A375 (cell line): ENCODE results near the gene PQBP1. TPM values are rescaled to one million over a fixed set of nuclear protein-coding genes. Genes with fewer than 3 reads are reported as not detected.

Source experiments
- total RNA-seq: library from RNA; depleted of rRNA; stranded (reverse); fragments of >200 nt; shearing (Covaris generic); gene quantifications from 2 replicates; pipeline ENCODE4 v1.2.3, GENCODE V29; 2014; rRNA removed

PQBP1 gene
- 169 and 185 TPM in 2 replicates for total RNA-seq

DNA sequence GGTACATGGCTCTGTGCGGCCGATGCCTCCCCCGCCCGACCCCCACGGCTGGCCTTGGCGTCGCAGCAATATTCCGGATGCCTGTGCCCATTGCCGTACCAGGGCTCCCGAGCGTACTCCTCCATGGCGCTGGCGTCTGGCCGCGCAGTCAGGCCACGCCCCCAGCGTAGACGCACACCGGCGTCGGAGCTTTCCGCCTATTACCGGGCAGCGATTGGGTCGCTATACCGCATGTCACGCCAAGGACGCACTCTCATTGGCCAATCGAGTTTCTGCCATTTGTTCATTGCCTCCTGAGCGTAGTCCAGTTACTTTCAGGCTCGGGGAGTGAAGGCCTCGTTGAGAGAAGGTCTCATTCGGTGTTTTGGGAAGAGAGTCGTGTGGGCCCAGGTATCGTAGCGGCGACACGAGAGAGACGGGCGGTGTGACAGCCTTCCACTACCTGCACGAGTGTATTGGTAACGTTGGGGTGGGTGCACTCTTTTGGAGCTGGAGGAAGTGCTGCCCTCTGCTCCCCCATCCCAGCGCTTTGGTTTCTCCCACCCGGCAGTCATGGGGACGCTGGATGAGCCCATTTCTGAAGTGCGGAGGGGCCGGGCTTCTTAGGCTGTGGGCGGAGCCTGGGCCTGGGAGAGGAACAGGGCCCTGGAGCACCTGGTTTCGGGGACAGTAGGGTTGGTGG lies at the start of gene PQBP1, which contains the start of gene TIMM17B:
Gene PQBP1, plus strand, starts transcription at position 306 of the 682 bp plus-strand sequence. CDS start 580 bp downstream, outside the sequence.
Gene TIMM17B, minus strand, starts transcription at position 144 of the 682 bp plus-strand sequence. Its CDS starts 19 bp downstream, at position 125.

GRCh38 chrX:48911412-48912182 lies 13.9 kb downstream of the PQBP1 start, which contains the start of gene SLC35A2:
SLC35A2 (minus strand) TSS chrX:48911646; CDS start chrX:48911636, 10 bp downstream.

GRCh38 chrX:48918643-48919340 lies 21.1 kb downstream of the PQBP1 start, which contains the start of gene PIM2:
PIM2 (minus strand) TSS chrX:48919024; CDS start chrX:48918834, 190 bp downstream.

Other genes with a start within 250 kb of the PQBP1 start
- gene WAS, start 214.1 kb upstream of the PQBP1 start, total RNA-seq = 0.69 and 1.6 TPM in 2 replicates
- gene SUV39H1, start 201.2 kb upstream of the PQBP1 start, total RNA-seq = 24.2 and 24.8 TPM in 2 replicates
- not detected in 2 replicates for gene GLOD5, start 136.2 kb upstream of the PQBP1 start, total RNA-seq
- gene GATA1, start 111.3 kb upstream of the PQBP1 start, total RNA-seq = not detected in 2 replicates
- 52.6 and 53.5 TPM in 2 replicates for gene HDAC6, start 95.9 kb upstream of the PQBP1 start, total RNA-seq
- not detected in 2 replicates for gene ERAS, start 71.4 kb upstream of the PQBP1 start, total RNA-seq
- 0.94 and 2.3 TPM in 2 replicates for gene PCSK1N, start 62.3 kb upstream of the PQBP1 start, total RNA-seq
- 87.5 and 103 TPM in 2 replicates for gene TIMM17B, start 162 bp upstream of the PQBP1 start, total RNA-seq
- 31.2 and 31.6 TPM in 2 replicates for gene SLC35A2, start 13.7 kb downstream of the PQBP1 start, total RNA-seq
- gene PIM2, start 21.1 kb downstream of the PQBP1 start, total RNA-seq = 16.0 and 21.2 TPM in 2 replicates
- gene OTUD5, start 59.7 kb downstream of the PQBP1 start, total RNA-seq = 54.6 and 60.1 TPM in 2 replicates
- 0.30 and 0.96 TPM in 2 replicates for gene KCND1, start 73.9 kb downstream of the PQBP1 start, total RNA-seq
- gene GRIPAP1, start 104.3 kb downstream of the PQBP1 start, total RNA-seq = 44.3 and 49.3 TPM in 2 replicates
- 41.4 and 48.1 TPM in 2 replicates for gene TFE3, start 145.4 kb downstream of the PQBP1 start, total RNA-seq
- 0.48 and 0.83 TPM in 2 replicates for gene CCDC120, start 161.1 kb downstream of the PQBP1 start, total RNA-seq
- 17.2 and 19.5 TPM in 2 replicates for gene PRAF2, start 176.1 kb downstream of the PQBP1 start, total RNA-seq
- gene WDR45, start 182.0 kb downstream of the PQBP1 start, total RNA-seq = 132 and 139 TPM in 2 replicates
- gene GPKOW, start 225.8 kb downstream of the PQBP1 start, total RNA-seq = 44.0 and 46.9 TPM in 2 replicates